HL-60 (cell line): ENCODE results near the gene ACER2.

ENCODE experiments used
- CTCF ChIP-seq: IDR thresholded peaks from one replicate; pipeline ENCODE4 v1.5.1; 2011; ENCODE audit warnings: low read length, control low read depth, inconsistent platforms; ENCODE audit not compliant: insufficient read depth
- GABPA ChIP-seq: IDR thresholded peaks from 2 replicates; pipeline ENCODE4 v1.6.1; 2012; ENCODE audit warnings: low read depth
- POLR2AphosphoS5 ChIP-seq: IDR thresholded peaks from 2 replicates; pipeline ENCODE4 v1.6.1; 2012; ENCODE audit warnings: low read depth
- REST ChIP-seq: IDR thresholded peaks from 2 replicates; pipeline ENCODE4 v1.6.1; 2012; ENCODE audit warnings: low read depth; ENCODE audit not compliant: insufficient replicate concordance
- SPI1 ChIP-seq: IDR thresholded peaks from 2 replicates; pipeline ENCODE4 v1.6.1; 2012; ENCODE audit warnings: low read depth, mild to moderate bottlenecking, borderline replicate concordance

- TF ChIP-seq CTCF (no peak), REST (no peak), POLR2AphosphoS5 (no peak), SPI1 (no peak), GABPA (no peak)
Measured at GRCh38 chr9:19484699-19485098, 75.9 kb downstream of the ACER2 start.
